Spleen (tissue), 11 donors: ENCODE measurements around the gene VEGFB. TPM values are rescaled to one million over a fixed set of nuclear protein-coding genes. Genes with fewer than 3 reads are reported as not detected.

Experiments
- DNase-seq: peaks from one replicate; pipeline ENCODE4 v3.0.0-alpha.2; 2020
- H3K27ac ChIP-seq, 8 donors: fragments of 200-600 bp; sonication (generic) in 7 of 8; 1 replicate in 4 of 8; 2 replicates in 4 of 8; pipeline versions ENCODE4 v1.5.0 to v1.8.0; 2016 to 2021; ENCODE audit warnings: inconsistent platforms in 4 of 8, mild to moderate bottlenecking in 4 of 8, moderate library complexity in 1 of 8
- H3K27me3 ChIP-seq, 7 donors: fragments of 200-600 bp; sonication (generic) in 6 of 7; replicated peaks in 1 of 7; 1 replicate in 4 of 7; 2 replicates in 3 of 7; pipeline versions ENCODE4 v1.5.0 to v1.8.0; 2016 to 2021; ENCODE audit warnings: inconsistent platforms in 3 of 7, mild to moderate bottlenecking in 1 of 7
- H3K36me3 ChIP-seq, 6 donors: fragments of 200-600 bp; sonication (generic) in 5 of 6; 1 replicate in 4 of 6; 2 replicates in 2 of 6; pipeline versions ENCODE4 v1.5.0 to v1.8.0; 2016 to 2021; ENCODE audit warnings: inconsistent platforms in 2 of 6
- H3K4me1 ChIP-seq, 6 donors: fragments of 200-600 bp; sonication (generic) in 5 of 6; 1 replicate in 3 of 6; 2 replicates in 3 of 6; pipeline versions ENCODE4 v1.5.0 to v1.8.0; 2016 to 2021; ENCODE audit warnings: inconsistent platforms in 3 of 6
- H3K4me3 ChIP-seq, 8 donors: fragments of 200-600 bp; sonication (generic) in 7 of 8; 1 replicate in 4 of 8; 2 replicates in 4 of 8; pipeline versions ENCODE4 v1.5.0 to v1.8.0; 2016 to 2021; ENCODE audit warnings: inconsistent platforms in 4 of 8, mild to moderate bottlenecking in 4 of 8, moderate library complexity in 2 of 8
- H3K9me3 ChIP-seq, 8 donors: fragments of 200-600 bp; sonication (generic) in 7 of 8; 1 replicate in 4 of 8; 2 replicates in 4 of 8; pipeline versions ENCODE4 v1.5.0 to v1.8.0; 2016 to 2021; ENCODE audit warnings: inconsistent platforms in 4 of 8
- CTCF ChIP-seq, 11 experiments: fragments of 200-600 bp in 7 of 11; fragments of 450-650 bp in 4 of 11; sonication (generic) in 4 of 11; IDR thresholded peaks in 8 of 11; conservative IDR thresholded peaks in 3 of 11; 1 replicate in 7 of 11; 2 replicates in 4 of 11; pipeline versions ENCODE4 v1.4.0 to v1.8.0; 2016 to 2021; ENCODE audit warnings: antibody characterized with exemption in 11 of 11, inconsistent platforms in 4 of 11, mild to moderate bottlenecking in 1 of 11
- POLR2A ChIP-seq, 3 donors: fragments of 450-650 bp; IDR thresholded peaks; one replicate each; pipeline ENCODE4 v1.5.1; 2017; ENCODE audit warnings: antibody characterized with exemption in 3 of 3, mild to moderate bottlenecking in 1 of 3
- POLR2AphosphoS5 ChIP-seq, 3 donors: sonication (generic); formaldehyde crosslinking; IDR thresholded peaks; one replicate each; pipeline ENCODE4 v1.5.1; 2017; ENCODE audit warnings: antibody characterized with exemption in 3 of 3
- WGBS, 5 donors: extraction: QIAGEN DNeasy Blood & Tissue Kit in 3 of 5; methylation state at CpG; one replicate each; pipeline versions ENCODE4 v1.1.5 to v1.1.7; 2013 to 2018; 5-methylcytosine and 5-hydroxymethylcytosine counted together
- intact Hi-C: fragments of 100-400 bp; cut with DNase I; formaldehyde crosslinking; loops from one replicate; pipeline ENCODE4 v1.15.0; 2023; ENCODE audit warnings: low total_unique reads
- polyA plus RNA-seq, 3 donors: library from polyadenylated mRNA; stranded (reverse); fragments of 200-250 nt; gene quantifications; one replicate each; pipeline ENCODE4 v1.2.1, GENCODE V29; 2013
- total RNA-seq, 7 donors: library from RNA; depleted of rRNA in 3 of 7; stranded (reverse); fragments of >200 nt in 3 of 7; fragmentation: NEBNext Ultra II Directional in 4 of 7; extraction: Animal tissue kit (Norgen Biotek cat#: 25700) in 4 of 7; gene quantifications; one replicate each; pipeline versions ENCODE4 v1.1.0 to v1.2.1, GENCODE V29; 2016 to 2021
- donor health status: healthy with polysubstance abuse.
- donor health status: DM: no; HTN: no; CAD: no; lungs with moderate emphysema.
- donor health status: DM: no; HTN: no; CAD: no.
- donor health status: Bipolar disorder and iron deficiency.
- donor health status: healthy.
- donor health status: DM: no; HTN: no; CAD: no.
- donor health status: DM: yes; HTN: yes; CAD: no.

Gene VEGFB
- total and polyA plus RNA-seq, 10 donors: 38.3 to 103 (median 84.4) TPM

GRCh38 chr11:64256300-64256699 lies 21.9 kb downstream of the VEGFB start:
- peak; percentile 72 for DNase-seq
- H3K27ac ChIP-seq: no peak overlapping the region
- no peak overlapping the region for H3K4me3 ChIP-seq
- 82 to 93% (median 88%) methylated on average over 14 to 15 of the region's 15 CpGs for WGBS, 5 donors
- no peaks in the 10 kb centered on the region for H3K9me3 ChIP-seq
- intact Hi-C loops: no loop called here
- peaks cover 0 to 72% (median 42%) of the 10 kb centered on the region in 6 donors for H3K36me3 ChIP-seq
- TF ChIP-seq POLR2A (IDR thresholded peaks at IDR 0.05) (no peak), POLR2AphosphoS5 (IDR thresholded peaks at IDR 0.05) (no peak), CTCF (IDR thresholded peaks at IDR 0.05 in 8 of 11, conservative IDR thresholded peaks at IDR 0.05 in 3 of 11) (no peak)
- H3K27me3 ChIP-seq: no peaks in the 10 kb centered on the region
- H3K4me1 ChIP-seq: peaks cover 6 to 41% (median 28%) of the 10 kb centered on the region in 6 donors

GRCh38 chr11:64258356-64258755 lies 24.0 kb downstream of the VEGFB start:
- WGBS, 5 donors: 84 to 93% (median 90%) methylated on average over 9 to 24 of the region's 24 CpGs
- Histone ChIP-seq H3K9me3 (no peaks in the 10 kb centered on the region), H3K36me3 (peaks cover 0 to 93% (median 58%) of the 10 kb centered on the region in 6 donors), H3K27me3 (no peaks in the 10 kb centered on the region), H3K27ac (no peak overlapping the region), H3K4me3 (no peak overlapping the region), H3K4me1 (peaks cover 0 to 23% (median 10%) of the 10 kb centered on the region in 6 donors)
- intact Hi-C loops: no loop called here
- DNase-seq: no peak
- TF ChIP-seq CTCF (IDR thresholded peaks at IDR 0.05 in 8 of 11, conservative IDR thresholded peaks at IDR 0.05 in 3 of 11) (no peak), POLR2A (IDR thresholded peaks at IDR 0.05) (no peak), POLR2AphosphoS5 (IDR thresholded peaks at IDR 0.05) (no peak)

GRCh38 chr11:64258946-64259532 lies 24.7 kb downstream of the VEGFB start:
- Histone ChIP-seq H3K36me3 (peaks cover 0 to 100% (median 65%) of the 10 kb centered on the region in 6 donors), H3K27ac (no peak overlapping the region), H3K4me3 (no peak overlapping the region), H3K9me3 (no peaks in the 10 kb centered on the region), H3K27me3 (no peaks in the 10 kb centered on the region), H3K4me1 (peaks cover 0 to 16% (median 5%) of the 10 kb centered on the region in 6 donors)
- 91 to 97% (median 94%) methylated on average over 18 to 32 of the region's 32 CpGs for WGBS, 5 donors
- peak; percentile 73 for DNase-seq
- no peak for TF ChIP-seq CTCF (IDR thresholded peaks at IDR 0.05 in 8 of 11, conservative IDR thresholded peaks at IDR 0.05 in 3 of 11)
- TF ChIP-seq POLR2AphosphoS5 (IDR thresholded peaks at IDR 0.05): peak in 1 of 3 donors; percentile 7
- no peak for TF ChIP-seq POLR2A (IDR thresholded peaks at IDR 0.05)
- intact Hi-C loops: no loop called here

GRCh38 chr11:64259533-64260067 lies 25.2 kb downstream of the VEGFB start:
- Histone ChIP-seq H3K36me3 (peaks cover 0 to 100% (median 68%) of the 10 kb centered on the region in 6 donors), H3K4me3 (no peak overlapping the region), H3K27ac (no peak overlapping the region), H3K27me3 (no peaks in the 10 kb centered on the region), H3K4me1 (peaks cover 0 to 10% (median 3%) of the 10 kb centered on the region in 6 donors), H3K9me3 (no peaks in the 10 kb centered on the region)
- intact Hi-C loops: no loop called here
- WGBS, 5 donors: 63 to 84% (median 77%) methylated on average over 4 of the region's 4 CpGs
- no peak for DNase-seq
- no peak for TF ChIP-seq POLR2A (IDR thresholded peaks at IDR 0.05)
- no peak for TF ChIP-seq POLR2AphosphoS5 (IDR thresholded peaks at IDR 0.05)
- no peak for TF ChIP-seq CTCF (IDR thresholded peaks at IDR 0.05 in 8 of 11, conservative IDR thresholded peaks at IDR 0.05 in 3 of 11)
